Calu3 (cell line): Measurements from ENCODE around the gene ANXA11. TPM values are rescaled to one million over a fixed set of nuclear protein-coding genes. Genes with fewer than 3 reads are reported as not detected.

Experiments
- BruUV-seq: library from RNA; stranded (reverse); fragments of 400-500 nt; replicated peaks from 2 replicates; lab custom pipeline; 2021; lab: Mats Ljungman, UMichigan
- CTCF ChIA-PET: fragments of 300-600 bp; sonication (Branson Sonifier 250); formaldehyde crosslinking; loops from one replicate; lab custom pipeline; 2022; ENCODE audit warnings: antibody characterized with exemption; lab: Charles Lee
- DNase-seq: peaks from one replicate; pipeline ENCODE4 v3.0.0; 2022
- H3K27ac Mint-ChIP-seq: one replicate; pipeline ENCODE4 v1.8.0; 2022; ENCODE audit warnings: mixed read lengths; ENCODE audit not compliant: unreplicated experiment
- H3K27me3 Mint-ChIP-seq: one replicate; pipeline ENCODE4 v1.8.0; 2022; ENCODE audit warnings: mixed read lengths; ENCODE audit not compliant: unreplicated experiment
- H3K36me3 Mint-ChIP-seq: one replicate; pipeline ENCODE4 v1.8.0; 2022; ENCODE audit warnings: mild to moderate bottlenecking, moderate library complexity, mixed read lengths; ENCODE audit not compliant: insufficient read depth, unreplicated experiment
- H3K4me1 Mint-ChIP-seq: one replicate; pipeline ENCODE4 v1.8.0; 2022; ENCODE audit warnings: mild to moderate bottlenecking, low read depth, mixed read lengths; ENCODE audit not compliant: unreplicated experiment
- H3K4me3 Mint-ChIP-seq: one replicate; pipeline ENCODE4 v1.8.0; 2022; ENCODE audit warnings: mild to moderate bottlenecking, low read depth, moderate library complexity, mixed read lengths; ENCODE audit not compliant: unreplicated experiment
- H3K9me3 Mint-ChIP-seq: one replicate; pipeline ENCODE4 v1.8.0; 2022; ENCODE audit warnings: low read depth, mixed read lengths; ENCODE audit not compliant: unreplicated experiment
- CTCF ChIP-seq: fragments of 200-600 bp; IDR thresholded peaks from one replicate; pipeline ENCODE4 v1.8.0; 2022; ENCODE audit warnings: antibody characterized with exemption; ENCODE audit not compliant: unreplicated experiment
- intact Hi-C: fragments of 100-400 bp; cut with micrococcal nuclease; formaldehyde crosslinking; loops from one replicate; pipeline ENCODE4 v1.10.0; 2022; ENCODE audit not compliant: unreplicated experiment
- total RNA-seq: library from RNA; stranded (reverse); gene quantifications from 2 replicates; pipeline ENCODE4 v1.2.3, GENCODE V29; 2022

ANXA11 gene
- total RNA-seq, 1 experiment from 2014 or later, result 835 TPM

GRCh38 chr10:80211786-80212185 is 6.4 kb upstream of the ANXA11 start:
- peak overlapping the region; percentile 12 for H3K27ac Mint-ChIP-seq

GRCh38 chr10:80210259-80210658 is 4.9 kb upstream of the ANXA11 start:
- peak overlapping the region; percentile 89 for H3K27ac Mint-ChIP-seq
- DNase-seq, result no peak
- TF ChIP-seq CTCF, result no peak
- H3K4me3 Mint-ChIP-seq, result peak overlapping the region; percentile 86
- H3K27me3 Mint-ChIP-seq, result no peaks in the 10 kb centered on the region
- peaks cover 70% of the 10 kb centered on the region for H3K36me3 Mint-ChIP-seq
- no TSS peak for BruUV-seq
- intact Hi-C loops, result no loop called here
- CTCF ChIA-PET, result no interaction called here
- H3K9me3 Mint-ChIP-seq, result no peaks in the 10 kb centered on the region
- H3K4me1 Mint-ChIP-seq, result peaks cover 67% of the 10 kb centered on the region

More at GRCh38 chr10:80211786-80212185, 6.4 kb upstream of the ANXA11 start:
- intact Hi-C loops, result no loop called here
- H3K36me3 Mint-ChIP-seq, result peaks cover 54% of the 10 kb centered on the region
- CTCF ChIA-PET, result interaction anchor here (0.6 kb wide), 1 partner anchor 68 kb away, joined by 3 read pairs; no protein-coding TSS in a partner anchor
- H3K27me3 Mint-ChIP-seq, result no peaks in the 10 kb centered on the region
- H3K4me3 Mint-ChIP-seq, result peak overlapping the region; percentile 86
- peaks cover 62% of the 10 kb centered on the region for H3K4me1 Mint-ChIP-seq
- no peak for TF ChIP-seq CTCF
- BruUV-seq, result no TSS peak
- no peak for DNase-seq
- no peaks in the 10 kb centered on the region for H3K9me3 Mint-ChIP-seq

- TF ChIP-seq CTCF, result no peak
- peaks cover 66% of the 10 kb centered on the region for H3K4me1 Mint-ChIP-seq
- H3K27me3 Mint-ChIP-seq, result no peaks in the 10 kb centered on the region
- no TSS peak for BruUV-seq
- intact Hi-C loops, result loop anchor here (5.0 kb wide), 1 partner anchor 36 kb away; no protein-coding TSS in a partner anchor
- H3K4me3 Mint-ChIP-seq, result peak overlapping the region; percentile 86
- no peak for DNase-seq
- no peaks in the 10 kb centered on the region for H3K9me3 Mint-ChIP-seq
- peaks cover 78% of the 10 kb centered on the region for H3K36me3 Mint-ChIP-seq
- H3K27ac Mint-ChIP-seq, result peak overlapping the region; percentile 89
- CTCF ChIA-PET, result interaction anchor here (0.6 to 2.5 kb wide), 5 partner anchors 10 to 157 kb away, joined by 3 to 11 read pairs (median 6); no protein-coding TSS in a partner anchor
Measured at GRCh38 chr10:80207768-80208370, 2.5 kb upstream of the ANXA11 start.

GRCh38 chr10:80206277-80206655 is 929 bp upstream of the ANXA11 start:
- TF ChIP-seq CTCF, result no peak
- DNase-seq, result no peak

More at GRCh38 chr10:80206277-80206655, 929 bp upstream of the ANXA11 start:
- CTCF ChIA-PET, result interaction anchor here (0.6 to 2.5 kb wide), 2 partner anchors 10 to 60 kb away, joined by 3 to 11 read pairs; no protein-coding TSS in a partner anchor
- intact Hi-C loops, result loop anchor here (5.0 kb wide), 1 partner anchor 34 kb away; no protein-coding TSS in a partner anchor
- Mint-ChIP-seq H3K9me3 (no peaks in the 10 kb centered on the region), H3K4me1 (peaks cover 66% of the 10 kb centered on the region), H3K36me3 (peaks cover 87% of the 10 kb centered on the region), H3K4me3 (peak overlapping the region; percentile 86), H3K27ac (peak overlapping the region; percentile 89), H3K27me3 (no peaks in the 10 kb centered on the region)
- BruUV-seq, result no TSS peak
